Occipital lobe (tissue), 2 donors: ENCODE data around the gene EFCAB10. TPM values are rescaled to one million over a fixed set of nuclear protein-coding genes. Genes with fewer than 3 reads are reported as not detected.

Experiments
- DNase-seq: peaks from one replicate; lab custom pipeline; 2025; lab: John Stamatoyannopoulos, UW
- total RNA-seq: library from RNA; depleted of rRNA; stranded (reverse); fragments of >200 nt; gene quantifications from one replicate; pipeline ENCODE4 v1.2.3, GENCODE V29; 2014

Gene EFCAB10, protein sequence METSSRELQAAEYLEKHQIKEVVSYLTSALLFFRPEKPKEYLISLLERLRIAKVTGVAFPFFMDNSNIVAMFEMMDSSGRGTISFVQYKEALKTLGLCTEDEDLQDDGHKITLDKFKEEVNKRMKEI
- total RNA-seq: 3.3 TPM

DNA sequence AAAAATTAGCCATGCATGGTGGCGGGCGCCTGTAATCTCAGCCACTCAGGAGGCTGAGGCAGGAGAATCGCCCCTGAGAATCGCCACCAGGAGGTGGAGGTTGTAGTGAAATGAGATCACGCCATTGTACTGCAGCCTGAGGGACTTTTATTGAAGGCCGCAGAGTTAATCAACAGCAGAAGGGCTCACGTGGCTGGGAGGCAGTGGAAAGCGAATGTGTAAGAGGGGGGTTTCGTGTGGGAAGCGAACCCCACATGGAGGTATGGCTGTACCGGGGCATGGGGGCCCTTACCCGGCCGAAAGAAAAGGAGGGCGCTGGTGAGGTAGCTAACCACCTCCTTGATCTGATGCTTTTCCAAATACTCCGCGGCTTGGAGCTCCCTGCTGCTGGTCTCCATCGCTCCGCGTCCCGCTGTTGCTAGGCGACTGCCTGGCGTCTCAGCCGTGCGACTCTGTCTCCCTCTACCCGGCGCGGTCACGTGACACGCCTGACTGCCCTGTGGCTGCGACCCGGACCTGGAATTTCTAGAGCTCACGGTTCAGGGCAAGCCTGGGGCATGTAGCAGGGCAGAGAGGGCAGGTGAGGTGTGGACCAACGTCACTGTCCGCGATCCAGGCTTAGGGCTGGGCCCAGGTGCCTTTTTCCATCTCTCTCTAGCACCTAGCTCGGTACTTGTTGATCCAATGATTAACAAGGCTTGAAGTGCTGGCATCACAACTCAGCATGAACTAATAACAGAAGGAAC, at the start of gene EFCAB10:
EFCAB10 (minus strand) TSS at position 428 of the 746 bp plus-strand sequence; CDS start at position 398, 30 bp downstream.
- DNase-seq: peak; percentile 66

DNA sequence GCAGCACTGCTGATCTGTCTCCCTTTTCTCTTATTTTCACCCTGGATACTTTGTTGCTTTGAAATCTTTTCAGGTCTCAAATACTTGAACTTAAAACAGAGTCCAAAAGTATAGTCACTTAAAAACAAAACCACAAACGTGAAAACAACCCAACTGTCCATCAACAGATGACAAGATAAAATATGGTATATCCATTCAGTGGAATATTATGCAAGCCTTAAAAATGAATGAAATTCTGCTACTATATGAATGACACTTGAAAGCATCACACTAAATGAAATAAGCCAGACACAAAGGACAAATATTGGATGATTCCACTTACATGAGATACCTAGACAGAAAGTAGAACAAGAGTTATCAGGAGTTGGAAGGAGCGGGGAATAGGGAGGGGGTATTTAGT, 44.7 kb upstream of the EFCAB10 start:
- DNase-seq: no peak

DNA sequence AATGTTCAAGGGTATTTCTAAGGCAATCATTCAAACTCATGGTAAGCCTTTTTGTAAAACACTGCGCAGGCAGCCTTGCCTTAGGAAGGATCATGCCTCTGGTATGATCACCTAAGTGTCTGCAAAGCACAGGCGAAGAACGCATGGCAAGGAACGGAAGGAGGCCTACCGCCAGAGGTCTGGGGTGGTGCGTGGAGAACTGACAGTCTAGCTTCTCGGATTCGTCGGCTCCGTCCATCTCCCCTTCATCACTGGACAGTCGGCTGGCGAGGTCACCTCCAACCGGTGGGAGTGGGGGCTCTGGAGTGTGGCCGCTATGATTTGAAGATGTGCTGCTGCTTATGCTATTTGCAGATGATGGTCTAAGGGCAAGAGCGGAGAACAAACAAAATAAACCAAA, 42.6 kb upstream of the EFCAB10 start:
- DNase-seq: no peak

DNA sequence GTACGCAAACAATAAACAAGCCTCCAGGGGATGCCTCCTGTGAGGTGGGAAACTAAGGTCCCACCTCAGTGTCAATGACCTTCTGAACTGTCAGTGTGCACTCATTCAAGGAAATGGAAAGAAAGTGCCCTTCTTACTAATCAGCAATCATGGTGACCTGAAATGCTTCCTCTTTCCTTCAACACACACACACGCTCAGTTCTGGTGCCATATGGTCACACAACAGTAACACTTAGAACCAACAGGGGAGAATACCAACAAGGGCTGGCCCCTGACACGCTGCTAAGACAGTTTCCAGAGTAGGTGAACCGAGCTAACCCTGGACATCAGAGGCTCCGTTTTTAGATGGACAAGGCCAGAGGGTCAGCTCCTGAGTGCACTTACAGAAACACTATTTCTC, 42.1 kb upstream of the EFCAB10 start:
- DNase-seq: no peak

DNA sequence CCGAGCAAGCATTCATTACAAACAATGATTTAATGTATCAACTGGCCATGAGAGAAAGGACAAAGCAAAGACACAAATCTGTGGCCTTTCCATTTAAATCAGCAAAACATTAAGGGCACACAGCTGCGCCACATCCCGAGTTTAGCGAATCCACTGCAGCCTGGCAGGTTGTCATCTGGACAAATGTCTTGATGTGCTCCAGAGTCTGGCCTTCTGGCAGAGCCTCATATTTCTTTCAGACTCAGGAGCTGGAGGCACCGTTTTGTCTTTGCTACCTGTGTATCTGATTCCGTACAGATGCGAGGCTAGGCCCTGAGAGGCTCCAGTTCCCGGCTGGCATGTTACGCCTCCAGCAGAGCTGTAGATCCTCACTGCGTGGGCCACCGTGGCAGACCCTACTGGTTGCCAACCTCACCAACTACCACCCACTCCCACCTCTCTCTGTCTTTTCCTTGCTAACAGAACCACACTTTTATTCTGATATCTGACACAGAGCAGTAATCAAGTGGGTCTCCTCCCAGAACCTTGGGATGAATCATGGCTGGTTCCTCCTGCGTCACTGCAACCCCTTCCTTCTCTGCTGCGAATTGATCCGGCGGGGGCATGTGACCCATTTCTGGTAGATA, 40.9 kb upstream of the EFCAB10 start:
- DNase-seq: peak; percentile 22

DNA sequence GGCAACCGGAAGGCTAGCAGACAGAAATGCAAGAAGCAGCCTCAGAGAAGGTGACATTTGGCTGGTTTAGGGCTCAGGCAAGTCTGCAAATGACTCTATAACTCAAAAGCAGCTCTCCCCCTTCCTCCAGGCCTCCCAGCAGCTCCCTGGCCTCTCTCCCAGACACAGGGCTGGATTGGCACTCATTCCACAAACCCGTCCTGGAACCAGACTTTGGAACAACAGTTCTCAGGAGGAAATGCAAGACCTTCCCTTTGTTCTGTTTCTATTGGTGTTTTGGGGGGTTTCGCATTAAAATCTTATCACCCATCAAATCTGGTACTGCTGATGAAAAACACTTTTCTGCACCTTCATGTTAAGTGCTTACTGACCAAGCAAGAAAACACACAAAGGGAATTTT, 40.3 kb upstream of the EFCAB10 start:
- DNase-seq: peak; percentile 67

DNA sequence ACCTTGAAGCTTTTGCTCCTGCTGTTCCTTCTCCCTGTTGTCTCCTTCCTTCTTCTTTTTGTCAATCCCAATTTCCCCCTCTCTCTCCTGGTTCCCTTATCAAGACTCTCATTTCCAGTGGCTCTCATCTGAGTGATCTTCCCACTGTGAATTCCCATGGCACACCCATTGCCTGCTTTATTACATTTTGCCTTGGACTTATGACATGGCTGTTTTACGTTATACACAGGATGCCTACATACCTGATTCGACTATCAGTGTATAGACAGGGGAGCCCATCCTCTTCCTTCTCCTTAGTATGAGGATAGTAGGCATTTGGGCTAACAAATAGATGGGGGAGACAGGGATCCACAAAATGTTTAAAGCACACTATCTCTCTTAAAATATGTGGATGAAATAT, 39.9 kb upstream of the EFCAB10 start:
- no peak for DNase-seq

DNA sequence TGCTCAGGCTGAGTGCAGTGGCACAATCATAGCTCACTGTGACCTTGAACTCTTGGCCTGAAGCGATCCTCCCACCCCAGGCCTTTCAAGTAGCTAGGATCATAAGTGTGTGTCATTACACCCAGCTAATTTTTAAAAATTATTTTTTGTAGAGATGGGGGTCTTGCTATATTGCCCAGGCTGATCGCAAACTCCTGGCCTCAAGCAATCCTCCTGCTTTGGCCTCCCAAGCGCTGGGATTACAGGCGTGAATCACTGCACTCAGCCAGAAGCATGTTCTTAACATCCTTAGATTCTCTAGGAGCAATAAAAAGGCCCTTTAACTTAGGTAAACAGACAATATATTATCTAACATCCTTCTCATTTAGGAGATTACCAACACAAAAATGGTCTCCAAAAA, 38.3 kb upstream of the EFCAB10 start:
- no peak for DNase-seq

DNA sequence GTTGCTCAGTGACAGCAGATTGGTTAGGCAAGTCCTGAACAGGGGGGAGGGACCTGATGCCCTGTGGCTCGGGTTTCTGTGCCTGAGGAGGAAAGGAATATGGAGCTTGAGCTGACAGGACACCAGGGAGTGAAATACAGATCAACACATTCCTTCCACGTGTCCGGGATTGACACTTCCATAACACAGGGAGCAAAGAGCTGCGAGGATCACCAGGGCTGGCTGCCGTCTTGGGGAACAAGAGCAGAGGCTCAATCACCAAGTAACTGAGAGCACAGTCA, 36.7 kb upstream of the EFCAB10 start:
- DNase-seq: no peak

DNA sequence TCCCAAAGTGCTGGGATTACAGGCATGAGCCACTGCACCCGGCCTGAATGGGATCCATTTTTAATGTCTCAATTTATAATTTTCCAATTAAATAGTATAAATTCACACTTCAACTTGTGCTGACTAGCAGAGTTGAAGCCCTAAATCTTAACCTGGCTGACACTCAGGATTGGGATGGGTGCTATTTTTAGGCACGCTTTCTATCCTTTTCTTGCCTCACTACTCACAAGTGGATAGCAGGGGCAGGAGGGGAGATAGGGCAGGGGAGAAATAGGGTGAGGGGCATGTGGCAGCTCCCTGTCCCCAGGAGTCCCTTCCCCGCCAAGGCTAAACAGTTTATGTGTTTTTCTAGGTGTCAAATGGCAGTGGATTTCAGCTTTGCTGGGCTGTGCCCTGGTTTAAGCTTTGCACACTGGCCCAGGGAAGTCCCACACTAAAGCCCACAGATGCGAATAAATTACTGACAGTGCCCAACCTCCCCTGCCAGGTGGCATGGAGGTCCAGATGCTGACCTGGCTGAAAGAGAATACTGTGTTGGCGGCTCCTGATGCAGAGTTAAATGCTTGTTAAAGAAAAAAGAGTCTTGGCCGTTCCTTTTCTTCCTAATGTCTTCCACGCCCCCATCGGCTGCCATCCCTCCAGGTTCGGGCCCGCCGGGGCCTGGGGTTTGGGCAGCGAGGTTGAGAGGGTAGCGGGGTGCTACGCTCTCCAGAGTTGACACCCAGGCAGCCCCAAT, 36.2 kb upstream of the EFCAB10 start:
- no peak for DNase-seq

DNA sequence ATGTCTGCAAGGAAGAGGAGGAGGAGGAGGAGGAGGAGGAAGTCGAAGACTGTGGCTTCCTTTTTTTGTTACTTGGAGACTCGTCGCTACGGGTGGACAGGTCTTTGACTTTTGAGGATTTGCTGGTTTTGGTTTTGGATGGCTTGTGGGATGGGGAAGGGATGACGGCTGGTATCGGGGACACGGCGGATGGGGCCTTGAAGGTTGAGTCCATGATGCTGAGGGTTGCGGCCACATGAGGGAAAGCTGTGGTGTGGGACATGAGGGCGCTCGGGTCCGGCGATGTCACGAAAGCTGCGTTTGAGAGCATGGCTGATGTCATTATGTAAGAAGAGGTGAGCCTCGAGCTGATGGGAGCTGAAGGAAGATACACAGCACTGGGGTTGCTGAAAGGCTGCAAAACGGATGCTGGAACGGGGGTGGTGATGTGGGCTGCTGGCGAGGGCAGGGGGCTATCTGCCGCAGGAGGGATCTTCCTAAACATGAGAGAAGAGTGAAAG, 33.1 kb upstream of the EFCAB10 start:
- DNase-seq: no peak

DNA sequence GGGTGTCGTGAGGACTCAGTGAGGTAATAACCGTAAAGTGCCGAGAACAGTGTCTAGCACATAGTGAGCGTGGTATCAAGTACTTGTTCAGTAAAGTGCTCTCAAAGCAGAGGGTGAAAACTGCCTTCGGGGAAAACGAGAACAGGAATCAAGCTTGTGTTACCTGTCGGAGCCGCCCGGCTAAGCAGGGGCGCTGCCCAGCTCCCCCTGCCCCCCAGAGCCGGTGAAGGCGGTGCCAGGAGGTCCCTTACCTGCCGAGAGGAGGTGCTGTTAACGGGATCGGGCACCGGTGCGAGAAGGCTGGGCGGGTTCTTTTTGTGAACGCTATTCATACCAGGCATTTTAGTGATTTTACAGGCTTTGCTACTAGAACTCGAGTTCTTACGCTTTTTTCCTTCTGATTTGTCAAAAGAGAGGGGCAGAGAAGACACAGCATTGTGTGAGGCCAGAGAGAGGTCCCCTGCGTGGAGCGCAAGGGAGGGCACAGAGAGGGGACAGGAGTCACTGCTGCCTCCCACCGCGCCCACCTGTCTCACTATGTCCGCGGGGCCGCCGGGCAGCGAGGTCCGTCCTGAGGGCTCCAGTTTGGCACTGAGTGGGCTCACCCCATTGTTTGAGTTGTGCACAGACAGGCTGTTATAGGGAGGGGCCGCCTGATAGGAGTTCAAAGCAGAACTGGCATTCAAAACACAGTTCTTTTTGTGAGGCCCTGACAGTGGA, 32.5 kb upstream of the EFCAB10 start:
- DNase-seq: no peak

DNA sequence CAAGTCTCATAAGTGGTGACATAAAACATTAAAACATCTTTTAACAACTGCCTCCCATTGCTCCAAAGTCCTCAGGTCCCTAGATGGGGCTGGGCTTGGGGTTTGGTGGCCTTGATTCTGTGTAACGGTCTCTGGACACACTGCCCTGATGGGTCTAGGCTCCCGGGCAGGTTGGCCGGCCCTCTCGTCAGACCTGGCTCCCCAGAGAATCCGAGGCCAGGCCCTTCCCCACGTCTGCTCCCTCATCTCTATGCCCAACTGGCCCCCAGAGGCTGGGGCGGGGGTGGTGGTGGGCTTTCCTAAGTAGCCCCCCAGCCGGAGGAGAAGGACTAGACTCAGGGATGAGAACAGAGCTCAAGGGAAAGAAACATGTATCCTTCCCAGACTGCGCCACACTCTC, 31.5 kb upstream of the EFCAB10 start:
- DNase-seq: no peak

DNA sequence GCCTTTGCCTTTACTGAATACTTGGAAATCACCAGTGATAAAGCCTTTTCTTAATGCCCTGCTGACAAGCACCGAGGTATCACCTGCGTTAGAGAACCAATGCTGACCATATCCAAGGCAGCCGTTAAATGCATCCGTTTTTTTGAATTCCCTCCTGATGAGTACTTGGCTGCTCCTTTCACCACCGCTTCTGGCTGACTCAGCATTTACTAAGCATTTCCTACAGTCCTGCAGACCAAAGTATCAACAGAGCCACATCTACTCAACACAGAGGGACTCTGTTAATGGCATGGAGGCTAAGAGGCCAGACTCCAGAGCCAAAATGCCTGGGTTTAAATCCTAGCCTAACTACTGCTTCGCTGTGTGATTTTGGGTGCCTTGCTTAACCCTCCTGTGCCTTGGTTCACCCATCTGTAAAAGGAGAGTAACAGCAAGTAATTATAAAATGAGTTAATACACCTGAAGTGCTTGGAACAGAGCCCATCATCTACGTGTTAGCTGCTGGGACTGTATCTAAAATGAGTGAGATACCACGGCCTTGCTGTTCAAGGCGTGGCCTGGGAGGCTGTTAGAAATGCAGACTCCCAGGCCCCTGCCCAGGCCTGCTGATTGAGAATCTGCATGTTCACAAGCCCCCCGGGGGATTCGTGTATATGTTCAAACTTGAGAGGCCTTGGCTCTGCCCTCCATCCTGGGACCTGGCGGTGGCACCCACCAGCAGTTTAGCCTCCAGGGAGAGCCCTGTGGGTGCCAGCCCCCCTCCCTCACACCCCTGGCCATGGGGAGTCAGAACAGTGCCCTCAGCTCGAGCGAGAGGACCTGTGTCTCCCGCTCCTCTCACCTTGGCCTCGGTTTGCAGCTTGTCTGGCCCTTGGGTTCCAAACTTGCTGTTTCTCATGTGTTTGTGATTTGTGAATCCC, 30.8 kb upstream of the EFCAB10 start:
- DNase-seq: no peak

DNA sequence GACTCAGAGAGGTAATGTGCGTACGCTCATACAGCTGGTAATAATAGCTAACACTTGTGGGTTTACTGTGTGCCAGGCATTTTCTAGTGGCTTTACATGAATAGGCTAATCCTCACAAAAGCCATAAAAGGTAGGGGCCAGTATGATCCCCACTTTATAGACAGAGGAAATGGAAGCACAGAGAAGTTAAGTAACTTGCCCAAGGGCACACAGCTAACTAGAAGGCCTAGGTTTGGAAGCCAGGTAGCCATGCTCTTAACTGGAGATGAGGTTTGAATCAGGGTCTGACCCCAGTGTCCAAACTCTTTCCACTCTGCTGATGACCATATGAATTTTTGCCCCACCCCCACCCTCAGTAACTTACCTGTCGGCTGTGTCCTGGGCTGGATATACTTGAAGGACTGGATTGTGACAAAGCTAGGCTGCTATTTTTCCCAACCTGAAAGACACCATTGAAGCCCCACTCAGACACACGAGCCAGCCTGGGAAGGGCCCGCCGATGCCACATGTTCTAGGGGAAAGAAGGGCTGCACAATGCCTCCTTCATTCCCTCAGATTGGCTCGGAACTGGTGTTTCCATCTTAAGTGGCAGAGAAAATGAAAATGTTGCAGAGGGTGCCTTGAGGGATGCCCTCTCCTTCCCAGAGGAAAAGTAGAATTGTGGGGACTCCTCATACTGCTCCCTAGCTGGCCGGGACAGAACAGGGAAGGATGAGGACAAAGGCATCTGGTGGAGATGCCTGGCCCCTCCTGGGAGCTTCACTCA, 29.1 kb upstream of the EFCAB10 start:
- no peak for DNase-seq

DNA sequence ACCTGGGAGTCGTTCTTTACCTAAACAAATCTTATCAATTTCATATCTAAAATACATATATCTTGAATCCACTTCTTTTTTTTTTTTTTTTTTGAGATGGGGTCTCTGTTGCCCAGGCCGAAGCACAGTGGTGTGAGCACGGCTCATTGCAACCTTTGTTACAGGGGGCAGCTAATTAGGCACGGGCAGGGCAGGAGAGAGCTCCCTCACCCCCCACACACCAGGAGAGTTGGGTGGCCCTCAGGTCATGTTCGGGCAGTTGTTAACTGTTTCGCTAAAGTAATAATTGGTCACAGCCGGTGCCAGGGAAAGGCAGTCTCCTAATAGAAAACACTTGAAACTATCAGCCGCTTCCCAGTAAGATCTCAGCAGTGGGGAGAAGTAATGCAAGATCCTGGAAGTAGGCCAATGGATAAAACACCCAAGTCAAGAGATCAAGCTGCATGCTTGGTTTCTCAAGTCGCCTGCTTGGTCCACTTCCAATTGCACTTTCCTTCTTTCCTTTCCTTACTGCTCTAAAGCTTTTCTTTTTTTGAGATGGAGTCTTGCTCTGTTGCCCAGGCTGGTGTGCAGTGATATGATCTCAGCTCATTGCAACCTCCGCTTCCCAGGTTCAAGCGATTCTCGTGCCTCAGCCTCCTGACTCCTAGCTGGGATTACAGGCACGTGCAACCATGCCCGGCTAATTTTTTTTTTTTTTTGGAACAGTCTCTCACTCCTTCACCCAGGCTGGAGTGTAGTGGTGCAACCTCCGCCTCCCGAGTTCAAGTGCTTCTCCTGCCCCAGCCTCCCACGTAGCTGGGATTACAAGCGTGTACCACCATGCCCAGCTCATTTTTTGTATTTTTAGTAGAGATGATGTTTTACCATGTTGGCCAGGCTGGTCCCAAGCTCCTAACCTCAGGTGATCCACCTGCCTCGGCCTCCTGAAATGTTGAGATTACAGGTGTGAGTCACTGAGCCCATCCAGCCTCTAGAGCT, 21.3 kb upstream of the EFCAB10 start:
- no peak for DNase-seq

DNA sequence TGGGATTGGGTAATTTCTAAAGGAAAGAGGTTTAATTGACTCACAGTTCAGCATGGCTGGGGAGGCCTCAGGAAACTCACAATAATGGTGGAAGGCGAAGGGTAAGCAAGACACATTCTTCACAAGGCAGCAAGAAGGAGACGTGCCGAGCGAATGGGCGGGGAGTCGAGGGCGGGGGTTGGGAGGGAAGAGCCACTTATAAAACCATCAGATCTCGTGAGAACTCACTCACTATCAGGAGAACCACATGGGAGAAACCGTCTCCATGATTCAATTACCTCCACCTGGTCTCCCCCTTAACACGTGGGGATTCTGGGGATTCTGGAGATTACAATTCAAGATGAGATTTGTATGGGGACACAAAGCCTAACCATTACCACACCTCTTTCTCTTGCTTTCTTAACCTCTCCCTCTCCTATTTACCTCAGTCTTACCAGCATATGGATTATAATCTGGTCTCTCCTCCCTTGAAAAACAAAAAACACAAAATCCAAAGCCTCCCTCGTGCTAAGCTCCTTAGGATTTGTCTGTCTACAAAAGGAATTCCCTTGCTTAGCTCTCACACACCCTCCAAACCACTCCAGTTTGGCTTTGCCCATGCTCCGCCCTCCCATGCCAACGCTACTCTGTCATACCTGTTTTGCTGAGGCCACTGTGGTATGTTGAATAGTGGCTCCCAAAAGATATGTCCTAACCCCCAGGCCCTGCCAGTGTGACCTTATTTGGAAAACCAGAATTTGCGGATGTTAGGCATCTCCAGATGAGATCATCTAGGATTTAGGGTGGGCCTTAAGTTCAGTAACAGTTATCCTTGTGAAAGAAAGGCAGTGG, 19.6 kb upstream of the EFCAB10 start:
- DNase-seq: no peak

DNA sequence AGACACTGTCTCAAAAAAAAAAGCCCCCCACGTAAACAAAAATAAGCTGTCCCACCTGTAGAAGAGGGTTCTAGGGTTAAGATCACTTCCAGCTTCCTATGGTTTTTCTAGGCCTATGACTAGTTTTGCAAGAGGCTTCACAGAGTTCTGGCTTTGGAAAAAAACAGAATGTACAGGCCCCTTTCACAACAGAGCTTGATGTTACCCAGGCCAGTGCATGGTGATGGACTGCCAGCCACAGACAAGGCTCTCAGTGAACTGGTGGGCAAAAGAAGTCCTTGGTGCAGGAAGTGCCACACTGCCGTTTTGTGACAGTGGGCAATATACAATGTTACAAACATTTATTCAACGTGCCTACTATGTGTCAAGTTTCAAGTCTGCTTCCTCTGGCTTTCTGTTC, 18.3 kb upstream of the EFCAB10 start:
- DNase-seq: no peak
